CD4-positive, alpha-beta T cell treated with Interleukin-21 for 1 hour (primary cell): ENCODE measurements around the gene FAM131B.
A peak's percentile ranks its signal among the peaks of the same experiment; 100 is the strongest.
"Not testable (repeated sequence)": the region's sequence is repeated elsewhere in the genome, so short reads cannot be mapped to it uniquely, and the experiment has no call there.

ENCODE experiments used
- DNase-seq: peaks from one replicate; pipeline ENCODE4 v3.0.0-alpha.2; 2020

FAM131B gene

GRCh38 chr7:143362131-143363015 is at the start of gene FAM131B:
FAM131B (minus strand) TSS chr7:143362713; CDS start chr7:143362603, 110 bp downstream.
- DNase-seq, result peak; percentile 45

DNA sequence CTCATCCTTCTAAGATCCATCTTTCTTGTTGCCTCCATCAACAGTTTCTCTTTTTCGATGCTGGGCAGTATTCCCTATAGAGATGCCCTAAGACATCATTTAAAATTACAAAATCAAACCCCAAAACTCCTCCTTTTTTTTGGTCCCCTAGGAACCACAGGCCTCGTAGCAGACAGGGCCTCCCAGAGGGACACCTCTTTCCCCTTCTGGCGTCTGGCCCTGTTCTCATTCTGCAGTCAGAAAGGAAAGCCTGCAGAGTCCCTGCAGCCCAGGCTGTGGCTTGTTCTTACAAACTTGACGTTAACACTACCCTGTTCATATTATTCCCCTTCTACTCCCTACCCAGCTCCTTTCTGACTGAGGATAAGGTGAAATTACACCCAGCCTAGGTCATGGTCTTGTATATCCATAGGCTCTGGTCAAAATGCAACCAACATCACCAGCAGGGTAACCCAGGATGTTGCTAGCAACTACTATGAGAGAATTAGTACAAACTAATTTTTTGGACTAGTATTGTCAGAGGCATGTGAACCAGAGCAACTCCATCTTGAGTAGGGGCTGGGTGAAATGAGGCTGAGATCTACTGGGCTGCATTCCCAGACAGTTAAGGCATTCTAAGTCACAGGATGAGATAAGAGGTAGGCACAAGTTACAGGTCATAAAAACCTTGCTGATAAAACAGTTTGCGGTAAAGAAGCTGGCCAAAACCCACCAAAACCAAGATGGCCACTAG is 49.6 kb upstream of the FAM131B start:
- DNase-seq, result no peak

DNA sequence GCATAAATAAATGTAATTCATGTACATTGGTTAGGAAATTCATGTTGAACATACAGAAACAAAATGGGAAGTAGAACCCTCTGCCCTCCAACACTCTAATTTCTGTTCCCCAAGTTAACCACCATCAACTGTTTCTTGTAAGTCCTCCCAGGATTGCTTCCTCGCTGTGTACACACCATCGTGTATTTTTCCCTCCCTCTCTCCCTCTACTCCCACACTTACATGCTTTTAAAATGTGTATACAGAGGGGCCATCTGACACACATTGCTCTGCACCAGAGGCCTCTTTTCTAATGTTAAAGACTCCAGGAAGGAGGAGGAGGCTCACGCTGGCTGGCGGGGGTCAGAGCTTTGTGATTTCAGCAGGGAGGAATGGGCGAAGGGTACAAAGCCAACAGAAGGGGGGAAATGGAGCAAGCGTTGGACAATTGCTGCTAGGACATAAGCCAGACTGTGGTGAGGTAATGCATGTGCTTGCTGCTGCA is 48.0 kb upstream of the FAM131B start:
- no peak for DNase-seq

DNA sequence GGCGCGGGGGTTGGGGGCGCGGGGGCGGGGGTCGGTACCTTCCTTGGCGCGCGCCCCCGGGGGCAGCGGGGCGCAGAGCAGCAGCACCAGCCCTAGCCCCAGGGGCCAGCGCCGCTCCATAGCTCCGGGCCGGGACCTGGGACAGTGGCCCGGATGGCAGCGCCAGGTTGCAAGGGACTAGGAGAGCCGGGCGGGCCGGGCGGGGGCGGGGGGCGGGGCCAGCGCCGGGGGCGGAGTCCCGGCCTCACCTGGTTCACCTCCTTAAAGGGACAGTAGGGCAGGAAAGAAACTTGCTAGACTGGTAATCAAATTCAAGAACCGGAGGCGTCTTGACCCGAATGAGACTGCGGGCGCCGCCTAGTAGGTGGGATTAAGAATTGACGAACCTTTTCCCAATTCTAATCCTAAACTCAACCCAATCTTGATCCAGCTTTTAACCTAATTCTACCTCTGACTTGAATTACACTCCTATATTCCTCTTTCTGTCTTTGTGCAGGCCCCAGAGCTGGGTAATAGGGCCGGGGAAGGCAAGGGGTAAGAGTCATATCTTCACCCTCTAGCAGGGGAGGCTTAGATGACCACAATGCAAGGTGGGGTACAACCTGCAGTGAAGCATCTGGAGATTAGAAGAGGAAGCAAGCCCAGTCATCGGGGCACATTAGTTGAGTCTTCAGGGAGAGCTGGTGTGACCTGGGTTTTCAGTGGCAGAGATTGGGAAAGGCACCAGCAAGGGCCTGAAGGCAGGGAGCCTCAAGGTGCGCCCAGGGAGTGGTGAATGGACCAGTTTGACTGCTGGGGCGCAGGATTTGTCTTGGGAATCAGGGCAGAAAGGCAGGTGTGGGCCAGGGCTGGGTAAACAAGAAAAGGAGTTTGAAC is 46.4 kb upstream of the FAM131B start, which contains the start of gene EPHA1:
Gene EPHA1 (minus strand): TSS at position 171 of the 876 bp plus-strand sequence. CDS start 51 bp downstream, at position 120.
- peak; percentile 79 for DNase-seq

GRCh38 chr7:143408252-143408685 is 45.8 kb upstream of the FAM131B start:
- no peak for DNase-seq

GRCh38 chr7:143407287-143408251 is 45.1 kb upstream of the FAM131B start:
- peak; percentile 54 for DNase-seq

- no peak for DNase-seq
Measured at GRCh38 chr7:143406002-143406357, 43.5 kb upstream of the FAM131B start.

- DNase-seq, result no peak
Measured at GRCh38 chr7:143405173-143406001, 42.9 kb upstream of the FAM131B start.

DNA sequence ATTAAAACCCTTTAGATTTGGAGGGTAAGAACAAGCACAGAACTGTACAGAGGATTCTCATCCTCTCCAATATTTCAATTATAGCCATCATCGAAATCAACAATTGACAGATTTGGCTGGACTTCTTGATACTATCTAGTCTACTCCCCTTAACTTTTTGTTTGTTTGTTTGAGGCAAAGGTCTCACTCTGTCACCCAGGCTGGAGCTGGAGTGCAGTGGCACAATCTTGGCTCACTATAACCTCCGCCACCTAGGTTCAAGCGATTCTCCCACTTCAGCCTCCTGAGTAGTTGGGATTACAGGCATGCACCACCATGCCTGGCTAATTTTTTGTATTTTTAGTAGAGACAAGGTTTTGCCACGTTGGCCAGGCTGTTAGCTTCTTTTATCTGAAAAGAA is 39.7 kb upstream of the FAM131B start:
- not testable (repeated sequence) for DNase-seq

GRCh38 chr7:143401265-143401664 is 38.8 kb upstream of the FAM131B start:
- no peak for DNase-seq

GRCh38 chr7:143399642-143400041 is 37.1 kb upstream of the FAM131B start:
- DNase-seq, result no peak

DNA sequence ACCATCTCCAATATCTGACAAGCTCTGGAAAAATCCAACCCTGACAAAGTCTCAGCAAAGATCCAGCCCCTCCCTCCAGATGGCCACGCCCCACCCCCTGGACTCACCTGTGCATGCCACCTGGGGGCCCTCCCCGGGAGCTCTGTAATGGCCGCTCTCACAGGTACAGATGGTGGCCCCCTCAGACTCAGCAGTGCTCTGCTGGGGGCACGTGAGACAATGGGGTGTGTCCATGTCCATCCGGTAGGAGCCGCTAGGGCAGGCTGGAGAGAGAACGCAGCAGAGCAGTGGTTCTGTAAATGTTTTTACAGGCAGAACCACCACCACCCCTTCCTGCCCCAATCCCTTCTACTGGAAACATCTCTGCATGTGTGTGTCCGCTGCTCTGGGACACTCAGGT is 36.6 kb upstream of the FAM131B start:
- no peak for DNase-seq

DNA sequence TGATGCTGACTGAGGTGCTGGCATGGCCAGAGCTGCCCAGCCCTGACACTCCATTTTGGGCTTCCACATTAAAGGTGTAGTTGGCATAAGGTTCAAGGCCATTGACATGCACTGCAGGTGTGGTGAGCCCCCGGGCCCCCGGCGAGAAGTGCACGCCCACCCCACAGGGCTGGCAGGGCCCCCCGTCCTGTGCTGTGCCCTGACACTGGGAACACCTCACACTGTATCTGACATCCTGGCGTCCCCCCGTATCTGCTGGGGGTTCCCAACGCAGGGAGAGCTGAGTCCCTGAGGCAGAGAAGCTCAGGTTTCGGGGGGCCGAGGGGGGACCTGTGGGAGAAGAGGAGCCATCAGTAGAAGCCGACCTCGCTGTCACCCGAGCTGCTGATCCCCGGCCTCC is 36.1 kb upstream of the FAM131B start:
- no peak for DNase-seq

GRCh38 chr7:143397710-143398530 is 35.4 kb upstream of the FAM131B start:
- no peak for DNase-seq

DNA sequence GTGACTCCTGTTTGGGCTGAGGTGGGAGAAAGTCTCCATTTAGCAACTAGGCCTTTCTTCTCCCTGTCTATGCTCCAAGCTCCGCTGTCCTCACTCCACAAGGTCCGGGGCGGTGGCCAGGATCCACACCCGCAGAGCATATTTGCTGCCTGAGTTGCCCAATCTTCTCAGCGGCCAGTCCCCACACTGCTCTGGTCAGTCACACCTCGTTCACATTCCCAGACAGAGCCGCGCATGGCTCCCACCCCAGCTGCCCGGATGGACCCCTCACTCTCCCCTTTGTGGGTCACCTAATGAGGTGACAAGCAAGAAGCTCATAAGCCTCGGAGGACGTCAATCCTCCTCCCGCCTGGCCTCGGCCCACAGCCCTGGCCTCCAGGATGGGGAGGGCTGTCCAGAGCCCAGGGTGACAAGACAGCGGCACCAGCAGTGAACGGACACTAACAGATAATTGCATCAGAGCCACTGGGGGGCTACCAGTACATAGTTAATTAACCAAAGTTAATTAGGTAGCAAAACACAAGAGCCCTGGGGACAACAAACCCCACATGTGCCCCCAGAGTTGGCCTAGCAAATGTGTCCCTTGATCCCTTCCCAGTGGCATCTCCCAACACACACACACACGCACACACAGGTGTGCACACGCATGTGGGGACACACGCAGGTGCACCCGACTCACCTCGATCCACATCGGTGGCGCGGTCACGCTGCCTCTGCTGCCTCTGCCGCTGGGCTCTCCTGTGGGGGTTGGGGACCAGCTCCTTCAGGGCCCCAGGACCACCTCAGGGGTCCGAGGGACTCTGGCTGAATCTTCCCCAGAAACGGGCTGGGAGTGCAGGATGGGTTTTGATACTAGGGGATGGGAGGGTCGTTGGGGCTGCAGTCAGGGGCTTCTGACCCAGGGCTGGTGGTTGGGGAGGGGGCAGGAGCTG is 34.4 kb upstream of the FAM131B start:
- DNase-seq, result no peak

- DNase-seq, result no peak
Measured at GRCh38 chr7:143396182-143396581, 33.7 kb upstream of the FAM131B start.

- DNase-seq, result no peak
Measured at GRCh38 chr7:143395187-143396149, 33.0 kb upstream of the FAM131B start.
